Neural progenitor cell (in vitro differentiated cells): Measurements from ENCODE around the gene SLC41A1.

Source experiments
- CTCF ChIP-seq: fragments of 200-600 bp; sonication (generic); IDR thresholded peaks from 2 replicates; pipeline ENCODE4 v1.5.1; 2017; ENCODE audit warnings: antibody characterized with exemption, mild to moderate bottlenecking
- EZH2 ChIP-seq: fragments of 200-600 bp; sonication (generic); IDR thresholded peaks from 2 replicates; pipeline ENCODE4 v1.6.1; 2017; ENCODE audit warnings: antibody characterized with exemption, mild to moderate bottlenecking, moderate library complexity
- EZH2phosphoT487 ChIP-seq: fragments of 200-600 bp; sonication (generic); IDR thresholded peaks from 2 replicates; pipeline ENCODE4 v1.6.1; 2017; ENCODE audit warnings: antibody characterized with exemption

- TF ChIP-seq CTCF (no peak), EZH2 (no peak), EZH2phosphoT487 (no peak)
Measured at GRCh38 chr1:205746757-205747412, 66.1 kb downstream of the SLC41A1 start.
